Lower lobe of right lung (tissue), 2 donors: ENCODE measurements around the gene KDM2A. TPM values are rescaled to one million over a fixed set of nuclear protein-coding genes. Genes with fewer than 3 reads are reported as not detected.

Experiments used
- ATAC-seq, 2 donors: fragments of 200-7000 bp; cut with Tn5 transposase; one replicate each; pipeline ENCODE4 v1.9.1; 2020 to 2022; ENCODE audit warnings: mild to moderate bottlenecking in 2 of 2, moderate library complexity in 2 of 2
- DNase-seq: peaks from one replicate; pipeline ENCODE4 v3.0.0-alpha.2; 2020
- H3K27ac ChIP-seq: fragments of 200-600 bp; one replicate; pipeline ENCODE4 v1.8.0; 2022
- H3K27me3 ChIP-seq: fragments of 200-600 bp; one replicate; pipeline ENCODE4 v1.8.0; 2022; ENCODE audit warnings: low read depth
- H3K36me3 ChIP-seq: fragments of 200-600 bp; one replicate; pipeline ENCODE4 v1.8.0; 2022; ENCODE audit warnings: mild to moderate bottlenecking
- H3K4me1 ChIP-seq: fragments of 200-600 bp; one replicate; pipeline ENCODE4 v1.8.0; 2022
- H3K4me3 ChIP-seq: fragments of 200-600 bp; one replicate; pipeline ENCODE4 v1.8.0; 2022; ENCODE audit warnings: mild to moderate bottlenecking
- H3K9me3 ChIP-seq: fragments of 200-600 bp; one replicate; pipeline ENCODE4 v1.8.0; 2022
- intact Hi-C: fragments of 100-400 bp; cut with DNase I; formaldehyde crosslinking; loops from one replicate; pipeline ENCODE4 v1.11.0; 2022
- total RNA-seq: library from RNA; stranded (reverse); fragmentation: NEBNext Ultra II Directional; extraction: Animal tissue kit (Norgen Biotek cat#: 25700); gene quantifications from one replicate; pipeline ENCODE4 v1.2.1, GENCODE V29; 2021
- TF ChIP-seq, protein P1 (sequence below): fragments of 200-600 bp; IDR thresholded peaks from one replicate; pipeline ENCODE4 v1.8.0; 2022; ENCODE audit warnings: antibody characterized with exemption, mild to moderate bottlenecking
- donor health status: DM: no; HTN: yes; CAD: no; lungs with severe emphysema.

Gene KDM2A
- total RNA-seq, 1 donor from 2014 or later, result 80.5 TPM

DNA sequence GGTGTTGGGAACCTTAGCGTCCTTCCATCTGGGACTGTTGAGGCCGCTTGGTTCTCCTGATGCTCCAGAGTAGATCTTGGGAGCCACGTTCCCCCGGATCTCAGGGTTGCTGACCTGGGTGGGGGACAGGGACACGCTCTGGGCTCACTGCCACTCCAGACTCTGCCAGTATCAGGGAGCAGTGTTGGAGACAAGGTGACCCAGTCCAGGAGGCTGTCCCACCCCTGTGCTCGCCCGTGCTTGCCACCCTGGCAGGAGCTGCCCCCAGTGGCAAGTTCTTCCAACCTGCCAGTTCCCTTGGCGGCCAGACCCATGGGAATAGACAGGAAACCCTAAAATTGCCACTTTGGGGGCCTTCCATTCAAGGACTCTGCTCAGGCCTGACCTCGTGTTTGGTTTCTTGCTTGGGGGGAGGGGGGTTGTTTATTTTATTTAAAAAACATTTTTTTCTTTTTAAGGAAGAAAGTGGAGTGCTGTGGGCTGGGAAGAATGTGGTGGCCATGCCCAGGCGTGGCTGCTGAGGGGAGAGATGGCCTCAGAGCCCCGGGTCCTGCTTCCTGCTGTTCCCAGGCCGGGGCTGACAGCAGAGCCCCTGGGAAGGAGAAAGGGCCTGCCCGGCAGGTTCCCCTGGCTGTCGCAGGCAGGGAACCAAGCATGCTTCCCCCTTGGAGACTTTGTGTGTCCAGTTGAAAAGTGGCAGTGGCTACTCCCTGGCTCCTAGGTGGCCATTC, 154.4 kb downstream of the KDM2A start:
- no peaks in the 10 kb centered on the region for H3K27me3 ChIP-seq
- intact Hi-C loops, result no loop called here
- H3K9me3 ChIP-seq, result no peaks in the 10 kb centered on the region
- H3K27ac ChIP-seq, result peak overlapping the region; percentile 93
- ATAC-seq (no peak), DNase-seq (no peak)
- H3K4me1 ChIP-seq, result peaks cover 100% of the 10 kb centered on the region
- H3K4me3 ChIP-seq, result peak overlapping the region; percentile 90
- TF ChIP-seq, protein P1, sequence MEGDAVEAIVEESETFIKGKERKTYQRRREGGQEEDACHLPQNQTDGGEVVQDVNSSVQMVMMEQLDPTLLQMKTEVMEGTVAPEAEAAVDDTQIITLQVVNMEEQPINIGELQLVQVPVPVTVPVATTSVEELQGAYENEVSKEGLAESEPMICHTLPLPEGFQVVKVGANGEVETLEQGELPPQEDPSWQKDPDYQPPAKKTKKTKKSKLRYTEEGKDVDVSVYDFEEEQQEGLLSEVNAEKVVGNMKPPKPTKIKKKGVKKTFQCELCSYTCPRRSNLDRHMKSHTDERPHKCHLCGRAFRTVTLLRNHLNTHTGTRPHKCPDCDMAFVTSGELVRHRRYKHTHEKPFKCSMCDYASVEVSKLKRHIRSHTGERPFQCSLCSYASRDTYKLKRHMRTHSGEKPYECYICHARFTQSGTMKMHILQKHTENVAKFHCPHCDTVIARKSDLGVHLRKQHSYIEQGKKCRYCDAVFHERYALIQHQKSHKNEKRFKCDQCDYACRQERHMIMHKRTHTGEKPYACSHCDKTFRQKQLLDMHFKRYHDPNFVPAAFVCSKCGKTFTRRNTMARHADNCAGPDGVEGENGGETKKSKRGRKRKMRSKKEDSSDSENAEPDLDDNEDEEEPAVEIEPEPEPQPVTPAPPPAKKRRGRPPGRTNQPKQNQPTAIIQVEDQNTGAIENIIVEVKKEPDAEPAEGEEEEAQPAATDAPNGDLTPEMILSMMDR, result no peak
- peaks cover 16% of the 10 kb centered on the region for H3K36me3 ChIP-seq

- ATAC-seq (no peak), DNase-seq (peak; percentile 49)
- H3K9me3 ChIP-seq, result no peaks in the 10 kb centered on the region
- H3K4me1 ChIP-seq, result peaks cover 100% of the 10 kb centered on the region
- H3K27me3 ChIP-seq, result no peaks in the 10 kb centered on the region
- TF ChIP-seq, protein P1, result no peak
- peak overlapping the region; percentile 93 for H3K27ac ChIP-seq
- H3K4me3 ChIP-seq, result peak overlapping the region; percentile 21
- H3K36me3 ChIP-seq, result peaks cover 18% of the 10 kb centered on the region
- intact Hi-C loops, result no loop called here
Observed at GRCh38 chr11:67274768-67275605, 155.9 kb downstream of the KDM2A start.

GRCh38 chr11:67275606-67276409, 156.7 kb downstream of the KDM2A start:
- H3K27ac ChIP-seq, result peak overlapping the region; percentile 93
- H3K4me3 ChIP-seq, result no peak overlapping the region
- intact Hi-C loops, result no loop called here
- H3K9me3 ChIP-seq, result no peaks in the 10 kb centered on the region
- TF ChIP-seq, protein P1, result no peak
- no peaks in the 10 kb centered on the region for H3K27me3 ChIP-seq
- ATAC-seq (no peak), DNase-seq (no peak)
- peaks cover 100% of the 10 kb centered on the region for H3K4me1 ChIP-seq
- H3K36me3 ChIP-seq, result peaks cover 26% of the 10 kb centered on the region

GRCh38 chr11:67276781-67277230, 157.7 kb downstream of the KDM2A start:
- intact Hi-C loops, result no loop called here
- Histone ChIP-seq H3K9me3 (no peaks in the 10 kb centered on the region), H3K4me3 (peak overlapping the region; percentile 45), H3K4me1 (peaks cover 99% of the 10 kb centered on the region), H3K27ac (peak overlapping the region; percentile 93), H3K36me3 (peaks cover 36% of the 10 kb centered on the region), H3K27me3 (no peaks in the 10 kb centered on the region)
- peak; percentile 73 for DNase-seq
- TF ChIP-seq, protein P1, result peak; percentile 33
- ATAC-seq, result peak; percentile 47 to 49
